Prostate gland (tissue), 2 donors: Measurements from ENCODE around the gene PDE6C. TPM values are rescaled to one million over a fixed set of nuclear protein-coding genes. Genes with fewer than 3 reads are reported as not detected.

Experiments
- DNase-seq: peaks from one replicate; pipeline ENCODE4 v3.0.0-alpha.2; 2019; ENCODE audit warnings: low spot score
- H3K27ac ChIP-seq, 2 donors: fragments of 200-600 bp; sonication (generic); 2 replicates each; pipeline ENCODE4 v1.5.1; 2017 to 2019
- H3K27me3 ChIP-seq: fragments of 200-600 bp; sonication (generic); replicated peaks from 2 replicates; pipeline ENCODE4 v1.5.1; 2019; ENCODE audit not compliant: insufficient read depth
- H3K36me3 ChIP-seq, 2 donors: fragments of 200-600 bp; sonication (generic); 1 replicate in 1 of 2; 2 replicates in 1 of 2; pipeline versions ENCODE4 v1.5.1 to v1.8.1; 2017 to 2019
- H3K4me1 ChIP-seq: fragments of 200-600 bp; sonication (generic); replicated peaks from 2 replicates; pipeline ENCODE4 v1.5.1; 2019
- H3K4me3 ChIP-seq, 2 donors: fragments of 200-600 bp; sonication (generic); 2 replicates each; pipeline ENCODE4 v1.5.1; 2017 to 2019
- H3K9me3 ChIP-seq: fragments of 200-600 bp; sonication (generic); 2 replicates; pipeline ENCODE4 v1.5.1; 2017
- CTCF ChIP-seq, 4 experiments: fragments of 200-600 bp in 2 of 4; fragments of 450-650 bp in 2 of 4; sonication (generic) in 2 of 4; IDR thresholded peaks; 1 replicate in 3 of 4; 2 replicates in 1 of 4; pipeline ENCODE4 v1.5.1; 2016 to 2019; ENCODE audit warnings: antibody characterized with exemption in 4 of 4, mild to moderate bottlenecking in 2 of 4, moderate library complexity in 2 of 4
- POLR2A ChIP-seq: fragments of 450-650 bp; IDR thresholded peaks from one replicate; pipeline ENCODE4 v1.6.1; 2016; ENCODE audit warnings: antibody characterized with exemption, mild to moderate bottlenecking
- POLR2AphosphoS5 ChIP-seq: sonication (generic); formaldehyde crosslinking; IDR thresholded peaks from one replicate; pipeline ENCODE4 v1.6.1; 2017; ENCODE audit warnings: antibody characterized with exemption
- WGBS: methylation state at CpG from one replicate; pipeline ENCODE4 v1.1.5; 2018; 5-methylcytosine and 5-hydroxymethylcytosine counted together
- intact Hi-C: fragments of 100-400 bp; cut with DNase I; formaldehyde crosslinking; loops from one replicate; pipeline ENCODE4 v1.14.2; 2022
- total RNA-seq, 2 donors: library from RNA; depleted of rRNA; stranded (reverse); fragments of >200 nt; gene quantifications; one replicate each; pipeline ENCODE4 v1.1.0, GENCODE V29; 2016

PDE6C gene
- total RNA-seq, 2 donors from 2014 or later = not detected

GRCh38 chr10:93584445-93584844 is 27.9 kb upstream of the PDE6C start:
- Histone ChIP-seq H3K27me3 (no peaks in the 10 kb centered on the region), H3K9me3 (no peaks in the 10 kb centered on the region), H3K4me1 (no peaks in the 10 kb centered on the region), H3K36me3 (no peaks in the 10 kb centered on the region), H3K4me3 (no peak overlapping the region), H3K27ac (no peak overlapping the region)
- 90% methylated on average over 7 of the region's 7 CpGs for WGBS
- TF ChIP-seq POLR2A (no peak), CTCF (IDR thresholded peaks at IDR 0.05) (no peak), POLR2AphosphoS5 (no peak)
- no peak for DNase-seq
- intact Hi-C loops = no loop called here

DNA sequence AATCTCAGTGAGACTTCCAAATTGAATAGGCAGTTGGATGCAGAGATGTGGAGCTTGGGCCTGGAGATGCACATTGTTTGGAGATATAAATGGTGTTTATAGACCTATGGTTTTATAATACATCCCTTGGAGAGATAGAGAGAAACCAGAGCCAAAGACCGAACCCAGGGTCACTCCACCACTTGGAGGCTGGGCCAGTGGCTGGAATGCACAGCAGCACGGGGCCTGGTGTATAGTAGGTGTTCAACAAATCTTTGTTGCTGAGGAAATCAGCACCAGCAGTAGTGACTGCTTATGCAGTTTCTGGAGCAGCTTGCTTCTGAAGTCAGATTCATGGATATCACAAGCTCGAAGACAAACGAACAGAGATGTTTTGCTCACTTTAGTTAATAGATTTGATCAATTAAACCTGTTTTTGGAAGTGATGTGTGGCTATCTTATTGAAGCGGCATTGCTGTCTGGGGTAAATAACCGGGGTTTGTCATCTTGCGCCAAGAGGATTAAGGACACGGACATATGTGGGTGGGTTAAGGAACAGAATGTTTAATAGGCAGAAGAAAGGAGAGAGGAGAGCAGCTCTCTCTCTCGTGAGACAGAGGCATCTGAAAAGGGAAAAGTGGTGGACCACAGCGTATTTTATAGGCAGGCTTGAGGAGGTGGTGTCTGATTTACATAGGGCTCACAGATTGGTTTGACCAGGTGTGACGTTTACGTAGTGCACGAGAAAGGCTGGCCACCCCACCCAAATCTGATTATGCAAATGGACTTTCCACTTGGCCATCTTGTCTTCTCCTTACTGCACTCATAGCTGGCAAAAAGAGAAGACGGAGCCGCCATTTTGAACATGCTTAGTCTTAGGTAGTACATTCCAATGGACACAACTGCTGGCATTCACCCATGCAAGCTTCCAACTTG is 22.4 kb upstream of the PDE6C start:
- H3K4me1 ChIP-seq = no peaks in the 10 kb centered on the region
- DNase-seq = no peak
- no peaks in the 10 kb centered on the region for H3K27me3 ChIP-seq
- no peak overlapping the region for H3K4me3 ChIP-seq
- intact Hi-C loops = no loop called here
- TF ChIP-seq CTCF (IDR thresholded peaks at IDR 0.05) (no peak), POLR2AphosphoS5 (no peak), POLR2A (no peak)
- 78% methylated on average over 15 of the region's 15 CpGs for WGBS
- no peak overlapping the region for H3K27ac ChIP-seq
- H3K9me3 ChIP-seq = no peaks in the 10 kb centered on the region
- no peaks in the 10 kb centered on the region for H3K36me3 ChIP-seq

GRCh38 chr10:93590638-93591037 is 21.7 kb upstream of the PDE6C start:
- no peak for DNase-seq
- H3K9me3 ChIP-seq = no peaks in the 10 kb centered on the region
- H3K27ac ChIP-seq = no peak overlapping the region
- no peaks in the 10 kb centered on the region for H3K36me3 ChIP-seq
- no peak overlapping the region for H3K4me3 ChIP-seq
- no peak for TF ChIP-seq POLR2AphosphoS5
- intact Hi-C loops = no loop called here
- 92% methylated on average over 7 of the region's 7 CpGs for WGBS
- H3K4me1 ChIP-seq = no peaks in the 10 kb centered on the region
- no peaks in the 10 kb centered on the region for H3K27me3 ChIP-seq

DNA sequence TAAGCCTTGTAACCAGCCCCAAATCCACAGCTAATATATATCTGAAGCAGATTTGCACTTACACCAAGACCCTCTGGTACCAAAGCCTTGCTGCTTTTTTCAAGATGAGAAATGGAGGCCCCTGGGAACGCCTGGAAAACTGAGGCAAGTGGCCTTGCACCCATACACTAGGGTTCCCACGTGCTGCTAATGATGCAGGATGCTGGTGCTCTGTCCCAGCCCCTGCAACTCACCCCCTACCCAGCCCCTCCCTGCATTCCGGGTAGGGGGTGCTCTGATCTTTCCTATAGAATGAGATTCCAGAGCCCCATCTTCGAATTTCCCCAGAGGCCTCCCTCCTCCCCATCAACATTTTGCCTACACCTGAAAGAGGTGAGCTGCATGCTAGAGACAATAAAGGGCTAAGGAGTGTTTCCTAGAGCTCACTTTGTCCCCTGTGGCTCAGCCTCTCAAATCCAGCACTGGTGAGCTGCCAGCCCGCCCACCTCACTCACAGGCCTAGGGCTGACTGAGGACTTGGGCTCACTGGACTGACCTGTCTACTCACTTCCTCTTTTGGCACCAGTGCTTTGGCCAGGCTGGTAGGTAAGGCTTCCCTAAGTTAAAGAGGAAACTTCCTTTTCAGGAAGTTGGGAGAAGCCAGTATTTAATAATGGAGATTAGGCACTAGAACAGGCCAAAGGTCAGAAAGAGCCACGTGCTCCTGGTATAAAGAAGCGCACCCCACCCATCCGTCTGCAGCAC is 21.1 kb upstream of the PDE6C start:
- H3K27ac ChIP-seq = no peak overlapping the region
- intact Hi-C loops = no loop called here
- WGBS = 76% methylated on average over 8 of the region's 8 CpGs
- no peak for DNase-seq
- H3K4me1 ChIP-seq = no peaks in the 10 kb centered on the region
- no peaks in the 10 kb centered on the region for H3K27me3 ChIP-seq
- no peak overlapping the region for H3K4me3 ChIP-seq
- H3K9me3 ChIP-seq = no peaks in the 10 kb centered on the region
- no peaks in the 10 kb centered on the region for H3K36me3 ChIP-seq
- TF ChIP-seq POLR2AphosphoS5 (no peak), POLR2A (no peak), CTCF (IDR thresholded peaks at IDR 0.05) (no peak)

DNA sequence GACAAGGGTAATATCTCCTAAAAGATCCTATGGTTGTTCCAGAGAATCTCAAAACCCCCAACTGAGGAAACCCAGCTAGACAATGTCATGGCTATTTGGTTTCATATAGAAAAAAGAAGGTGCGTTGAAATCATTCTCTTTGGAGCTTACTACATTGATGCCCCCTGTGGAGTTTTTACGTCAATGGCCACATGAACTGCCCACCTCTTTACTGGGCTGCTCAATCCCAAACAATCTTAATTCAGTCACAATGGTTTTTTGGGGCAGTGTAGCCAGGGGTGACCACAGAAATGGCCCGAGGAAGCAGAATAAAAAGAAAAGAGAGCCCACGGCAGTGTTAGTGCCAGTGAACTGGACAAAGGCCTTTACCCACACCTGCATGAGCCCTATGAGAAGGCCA is 19.1 kb upstream of the PDE6C start:
- TF ChIP-seq POLR2AphosphoS5 (no peak), POLR2A (no peak), CTCF (IDR thresholded peaks at IDR 0.05) (no peak)
- intact Hi-C loops = no loop called here
- WGBS = 90% methylated on average over 4 of the region's 4 CpGs

More for the DNA sequence above, 19.1 kb upstream of the PDE6C start:
- Histone ChIP-seq H3K4me1 (no peaks in the 10 kb centered on the region), H3K27me3 (no peaks in the 10 kb centered on the region), H3K27ac (no peak overlapping the region), H3K36me3 (no peaks in the 10 kb centered on the region), H3K9me3 (no peaks in the 10 kb centered on the region), H3K4me3 (no peak overlapping the region)
- DNase-seq = no peak
